Left cardiac atrium (tissue), 4 donors: ENCODE data around the gene RFC4. TPM values are rescaled to one million over a fixed set of nuclear protein-coding genes. Genes with fewer than 3 reads are reported as not detected.
A peak's percentile ranks its signal among the peaks of the same experiment; 100 is the strongest.
"Not testable (repeated sequence)": the region's sequence is repeated elsewhere in the genome, so short reads cannot be mapped to it uniquely, and the experiment has no call there.

Experiments used
- ATAC-seq, 2 donors: fragments of 200-7000 bp; cut with Tn5 transposase; one replicate each; pipeline ENCODE4 v1.9.1; 2020; ENCODE audit warnings: mild to moderate bottlenecking in 2 of 2, moderate library complexity in 2 of 2
- DNase-seq: peaks from one replicate; pipeline ENCODE4 v3.0.0-alpha.2; 2020
- intact Hi-C, 2 donors: fragments of 100-400 bp; cut with DNase I; formaldehyde crosslinking; loops; one replicate each; pipeline versions ENCODE4 v1.14.1 to v1.15.1; 2022 to 2023
- long read RNA-seq: library from polyadenylated mRNA; unstranded; transcript quantifications from one replicate; pipeline ENCODE4 v2.0.0, GENCODE V29; 2021
- total RNA-seq, 2 donors: library from RNA; stranded (reverse); fragmentation: NEBNext Ultra II Directional; extraction: Animal tissue kit (Norgen Biotek cat#: 25700); gene quantifications; one replicate each; pipeline ENCODE4 v1.2.1, GENCODE V29; 2021
- donor health status: DM: no; HTN: yes; CAD: no.
- donor health status: DM: no; HTN: yes; CAD: no; lungs with severe emphysema.
- donor health status: DM: yes; HTN: yes; CAD: no.
- donor health status: Dilated cardiomyopathy.

Gene RFC4, protein sequence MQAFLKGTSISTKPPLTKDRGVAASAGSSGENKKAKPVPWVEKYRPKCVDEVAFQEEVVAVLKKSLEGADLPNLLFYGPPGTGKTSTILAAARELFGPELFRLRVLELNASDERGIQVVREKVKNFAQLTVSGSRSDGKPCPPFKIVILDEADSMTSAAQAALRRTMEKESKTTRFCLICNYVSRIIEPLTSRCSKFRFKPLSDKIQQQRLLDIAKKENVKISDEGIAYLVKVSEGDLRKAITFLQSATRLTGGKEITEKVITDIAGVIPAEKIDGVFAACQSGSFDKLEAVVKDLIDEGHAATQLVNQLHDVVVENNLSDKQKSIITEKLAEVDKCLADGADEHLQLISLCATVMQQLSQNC
- total RNA-seq, result 10 to 100 TPM in 1 of 2 donors, 1 to 10 TPM in 1; 9.6 to 12.0 TPM
- long read RNA-seq, partial matches to known transcripts, result 0 of 6 reads
- long read RNA-seq, other reads (novel, unspliced or antisense), result 0 of 6 reads

DNA sequence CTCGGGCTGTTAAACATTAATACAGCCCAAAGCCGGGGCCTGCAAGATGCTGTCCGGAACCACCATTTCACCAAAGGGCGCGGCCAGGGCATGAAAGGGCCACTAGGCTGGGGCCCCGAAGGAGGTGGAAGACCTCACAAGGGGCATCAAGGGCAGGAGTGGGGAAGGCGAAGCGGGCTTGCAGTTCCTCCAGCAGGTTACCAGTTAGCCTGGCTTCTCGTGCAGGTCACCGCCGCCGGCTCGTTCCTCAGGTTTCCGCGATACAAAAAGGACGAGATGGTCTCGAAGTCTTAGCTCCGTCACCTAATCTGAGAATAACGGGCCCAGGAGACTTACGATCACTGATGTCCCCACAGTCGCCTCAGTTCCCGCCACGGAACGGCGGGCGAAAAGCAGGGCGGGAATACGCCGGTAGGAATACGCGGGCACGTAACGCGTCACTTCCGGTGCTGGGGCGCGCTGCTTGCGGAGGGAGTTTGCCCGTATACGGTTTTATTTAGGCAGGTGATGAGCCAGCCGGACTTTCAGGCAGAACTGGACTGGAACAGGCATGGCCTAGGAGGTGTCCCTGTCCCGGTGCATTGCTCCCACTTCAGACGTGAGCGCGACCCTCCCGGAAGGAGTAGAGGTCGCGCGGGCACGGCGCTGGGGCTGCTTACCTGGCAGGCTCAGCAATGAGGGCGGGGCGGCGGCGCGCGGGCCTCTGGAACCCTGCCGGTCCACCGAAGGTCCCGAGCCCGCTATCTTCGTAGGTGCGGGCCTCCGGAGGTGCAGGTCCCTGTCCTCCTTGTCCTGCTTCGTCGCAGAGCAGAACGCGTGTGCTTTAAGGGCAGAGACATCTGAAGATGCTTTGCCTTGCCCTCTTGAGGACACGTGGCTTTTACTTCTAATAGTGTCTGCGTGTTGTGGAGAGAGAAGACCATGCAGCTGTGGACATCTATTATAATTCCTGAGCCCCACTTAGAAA lies at the start of gene RFC4:
Gene RFC4 (minus strand): TSS at position 394 of the 967 bp plus-strand sequence. CDS start 1,769 bp downstream, outside the sequence.
- intact Hi-C loops, result no loop called here
- DNase-seq, result peak; percentile 92
- ATAC-seq, result peak; percentile 98 to 99

DNA sequence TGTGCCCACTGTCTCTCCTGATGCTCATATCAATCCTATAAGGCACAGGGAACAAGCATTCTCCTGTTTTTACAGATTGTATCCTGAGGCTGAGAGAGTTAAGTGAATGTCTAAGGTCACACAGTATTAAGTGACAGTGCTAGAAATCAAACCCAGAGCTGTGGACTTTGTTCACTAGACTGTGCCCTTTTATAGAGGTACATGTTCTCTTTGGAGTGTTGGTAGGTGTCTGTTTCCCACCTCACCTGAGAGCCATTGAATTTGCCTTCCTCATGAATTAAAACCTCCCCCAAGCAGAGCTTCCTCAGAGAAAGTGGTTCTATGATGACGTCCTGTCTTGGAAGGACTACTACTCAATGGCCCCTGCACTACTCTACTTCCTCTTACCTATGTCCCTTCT lies 48.7 kb upstream of the RFC4 start:
- ATAC-seq (no peak), DNase-seq (no peak)
- intact Hi-C loops, result loop anchor here (10.0 kb wide), 3 partner anchors 70 to 310 kb away; no protein-coding TSS in a partner anchor

DNA sequence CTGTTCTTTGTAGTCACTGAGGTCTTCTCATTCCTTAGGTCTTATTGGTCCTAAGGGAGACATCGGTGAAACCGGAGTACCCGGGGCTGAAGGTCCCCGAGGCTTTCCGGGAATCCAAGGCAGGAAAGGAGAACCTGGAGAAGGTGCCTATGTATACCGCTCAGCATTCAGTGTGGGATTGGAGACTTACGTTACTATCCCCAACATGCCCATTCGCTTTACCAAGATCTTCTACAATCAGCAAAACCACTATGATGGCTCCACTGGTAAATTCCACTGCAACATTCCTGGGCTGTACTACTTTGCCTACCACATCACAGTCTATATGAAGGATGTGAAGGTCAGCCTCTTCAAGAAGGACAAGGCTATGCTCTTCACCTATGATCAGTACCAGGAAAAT lies 47.9 kb upstream of the RFC4 start:
- no peak for DNase-seq
- intact Hi-C loops, result loop anchor here (10.0 kb wide), 3 partner anchors 71 to 311 kb away; no protein-coding TSS in a partner anchor
- ATAC-seq, result peak in 1 of 2 donors; percentile 36

DNA sequence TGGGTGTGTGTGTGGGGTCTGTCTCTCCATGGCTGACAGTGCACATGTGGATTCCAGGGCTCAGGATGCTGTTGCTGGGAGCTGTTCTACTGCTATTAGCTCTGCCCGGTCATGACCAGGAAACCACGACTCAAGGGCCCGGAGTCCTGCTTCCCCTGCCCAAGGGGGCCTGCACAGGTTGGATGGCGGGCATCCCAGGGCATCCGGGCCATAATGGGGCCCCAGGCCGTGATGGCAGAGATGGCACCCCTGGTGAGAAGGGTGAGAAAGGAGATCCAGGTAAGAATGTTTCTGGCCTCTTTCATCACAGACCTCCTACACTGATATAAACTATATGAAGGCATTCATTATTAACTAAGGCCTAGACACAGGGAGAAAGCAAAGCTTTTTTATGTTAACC lies 46.7 kb upstream of the RFC4 start:
- intact Hi-C loops, result loop anchor here (10.0 kb wide), 3 partner anchors 72 to 312 kb away; no protein-coding TSS in a partner anchor
- ATAC-seq (no peak), DNase-seq (no peak)

DNA sequence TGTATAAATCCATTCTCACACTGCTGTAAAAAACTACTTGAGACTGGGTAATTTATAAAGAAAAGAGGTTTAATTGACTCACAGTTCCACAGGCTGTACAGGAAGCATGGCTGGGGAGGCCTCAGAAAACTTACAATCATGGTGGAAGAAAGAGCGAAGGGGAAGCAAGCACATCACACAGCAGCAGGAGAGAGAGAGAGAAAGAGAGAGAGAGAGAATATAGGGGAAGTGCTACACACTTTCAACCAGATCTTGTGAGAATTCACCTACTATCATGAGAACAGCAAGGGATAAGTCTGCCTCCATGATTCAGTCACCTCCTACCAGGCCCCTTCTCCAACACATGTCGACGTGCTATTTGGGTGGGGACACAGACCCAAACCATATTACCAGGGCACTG lies 45.6 kb upstream of the RFC4 start:
- ATAC-seq, DNase-seq: not testable (repeated sequence)
- intact Hi-C loops, result loop anchor here (10.0 kb wide), 3 partner anchors 73 to 313 kb away; no protein-coding TSS in a partner anchor

DNA sequence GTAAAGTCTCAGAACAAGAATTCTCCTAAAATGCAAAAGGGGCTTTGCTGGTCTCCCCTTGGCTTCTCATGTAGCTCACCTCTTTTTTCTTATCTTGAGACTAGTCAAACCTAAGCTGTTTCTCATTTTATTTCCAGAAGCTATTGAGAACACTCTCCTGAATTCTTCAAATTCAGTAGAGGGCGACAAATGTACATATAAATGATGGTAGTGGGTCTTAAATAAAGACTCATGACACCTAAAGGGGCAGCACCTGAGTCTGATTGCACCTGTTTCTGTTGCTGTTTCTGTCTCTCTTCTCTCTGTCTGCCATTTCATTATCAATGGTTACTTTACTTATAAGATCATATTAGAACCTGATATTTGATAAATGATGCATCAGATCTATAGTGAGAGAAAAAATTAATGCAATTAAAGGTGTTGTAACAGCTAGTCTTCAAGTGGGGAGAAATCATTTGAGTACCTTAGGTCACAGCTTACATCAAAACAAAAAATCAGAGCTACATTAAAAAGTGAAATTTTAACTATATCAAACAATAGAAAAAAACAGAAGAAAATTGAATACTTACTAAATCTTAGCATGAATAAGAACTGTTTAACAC lies 43.2 kb upstream of the RFC4 start:
- DNase-seq (no peak), ATAC-seq (peak; percentile 58 to 64)
- intact Hi-C loops, result loop anchor here in 1 of 2 donors (2.0 kb wide), 1 partner anchor 317 kb away; no protein-coding TSS in a partner anchor

DNA sequence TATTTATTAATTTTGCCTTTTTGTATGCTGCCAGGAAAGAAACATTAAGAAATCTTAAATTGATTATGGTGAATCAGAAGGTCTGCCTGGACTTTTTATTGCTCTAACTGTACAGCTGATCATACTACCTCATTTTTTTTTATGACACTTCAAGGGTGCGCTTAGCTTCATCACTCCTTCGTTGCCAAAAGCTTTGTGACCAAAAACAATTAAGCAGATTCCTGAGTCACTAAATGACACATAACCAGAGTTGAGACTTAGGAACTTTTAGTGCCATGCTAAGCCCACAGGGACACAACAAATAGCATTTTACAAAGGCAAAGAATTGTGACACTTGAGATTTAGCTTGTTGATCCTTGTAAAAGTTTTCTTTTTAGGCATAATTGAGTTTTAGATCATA lies 41.2 kb upstream of the RFC4 start:
- ATAC-seq (no peak), DNase-seq (no peak)
- intact Hi-C loops, result no loop called here

DNA sequence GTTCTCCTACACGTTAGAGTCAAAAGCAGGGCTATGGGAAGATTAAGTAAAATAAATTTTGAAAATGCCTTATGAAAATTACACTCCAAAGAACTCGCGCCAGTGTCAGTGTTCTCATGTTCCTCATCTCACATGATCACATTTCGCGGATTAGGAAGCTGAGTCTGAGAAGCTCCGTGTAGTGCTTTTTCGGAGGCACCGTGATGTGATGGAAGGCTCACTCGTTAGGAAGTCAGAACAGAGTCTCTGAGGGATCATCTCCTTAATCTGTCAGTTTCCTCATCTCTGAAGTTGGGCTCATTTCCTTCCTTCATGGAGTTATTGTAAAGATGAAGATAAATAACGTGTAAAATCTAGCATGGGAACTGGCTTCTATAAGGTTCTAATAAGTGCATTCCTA lies 39.5 kb upstream of the RFC4 start:
- intact Hi-C loops, result no loop called here
- ATAC-seq, result no peak
- DNase-seq, result no peak

DNA sequence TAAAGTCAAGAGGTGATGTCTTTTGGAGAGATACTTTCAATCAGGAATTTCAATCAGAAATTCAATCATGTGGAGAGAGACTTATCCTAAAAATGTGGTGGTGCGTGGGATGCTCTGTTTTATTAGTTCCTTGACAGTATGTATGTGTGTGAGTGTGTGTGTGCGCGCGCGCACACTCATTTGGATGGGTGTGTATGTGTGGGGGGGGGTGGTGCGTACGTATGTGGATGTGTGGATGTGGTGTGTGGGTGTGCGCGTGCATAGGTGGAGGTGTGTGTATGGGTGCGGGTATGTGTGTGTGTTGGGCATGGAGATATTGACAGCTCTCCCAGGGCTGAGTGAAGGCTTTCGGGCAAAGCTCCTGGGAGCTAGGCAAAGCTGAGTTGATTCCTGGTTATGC lies 38.6 kb upstream of the RFC4 start:
- ATAC-seq, result no peak
- intact Hi-C loops, result no loop called here
- no peak for DNase-seq

DNA sequence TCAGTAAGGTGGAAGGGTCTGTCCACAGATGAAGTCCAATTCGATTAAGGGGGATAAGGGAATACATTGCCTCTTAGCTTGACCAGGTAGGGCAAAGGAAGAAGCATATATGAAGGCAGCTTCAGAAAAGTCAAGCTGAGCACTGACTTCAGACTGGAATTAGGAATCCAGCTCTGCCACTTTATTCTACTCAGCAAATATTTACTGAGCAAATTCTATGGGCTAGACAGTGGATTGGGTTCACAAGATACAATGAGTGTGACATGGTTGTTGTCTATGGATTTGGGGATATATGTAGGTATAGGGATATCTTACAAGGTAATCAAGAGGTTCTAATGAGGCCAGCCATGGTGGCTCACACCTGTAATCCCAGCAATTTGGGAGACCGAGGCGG lies 36.8 kb upstream of the RFC4 start:
- no peak for ATAC-seq
- DNase-seq, result no peak
- intact Hi-C loops, result no loop called here

DNA sequence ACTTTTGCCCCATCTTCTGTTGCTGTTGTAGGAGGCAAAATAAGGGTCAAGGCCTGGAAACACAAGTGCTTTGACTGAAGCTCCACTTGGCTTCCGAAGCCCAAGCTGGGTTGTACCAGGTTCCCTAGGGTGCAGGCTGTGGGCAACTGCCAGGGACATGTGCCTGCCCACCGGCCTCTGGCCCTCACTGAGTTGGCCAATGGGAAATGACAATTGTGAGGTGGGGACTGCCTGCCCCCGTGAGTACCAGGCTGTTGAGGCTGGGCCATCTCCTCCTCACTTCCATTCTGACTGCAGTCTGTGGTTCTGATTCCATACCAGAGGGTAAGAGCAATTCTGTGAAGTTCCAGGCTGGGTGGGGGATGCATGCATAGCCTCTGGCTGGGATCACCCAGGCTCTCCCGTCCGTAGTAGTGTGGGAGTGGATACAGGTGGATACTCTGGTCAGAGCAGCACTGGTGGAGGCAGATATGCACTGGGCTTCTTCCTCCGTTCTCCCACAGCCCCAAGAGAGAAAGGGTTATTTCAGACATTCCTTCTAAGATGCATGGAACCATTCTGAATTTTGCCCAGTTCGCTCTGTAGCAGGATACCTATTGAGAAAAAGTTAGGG lies 36.2 kb upstream of the RFC4 start, which contains the start of gene ADIPOQ:
Gene ADIPOQ (plus strand): TSS at position 285 of the 613 bp plus-strand sequence. CDS start 10,349 bp downstream, outside the sequence.
- no peak for DNase-seq
- ATAC-seq, result peak in 1 of 2 donors; percentile 77
- intact Hi-C loops, result no loop called here

DNA sequence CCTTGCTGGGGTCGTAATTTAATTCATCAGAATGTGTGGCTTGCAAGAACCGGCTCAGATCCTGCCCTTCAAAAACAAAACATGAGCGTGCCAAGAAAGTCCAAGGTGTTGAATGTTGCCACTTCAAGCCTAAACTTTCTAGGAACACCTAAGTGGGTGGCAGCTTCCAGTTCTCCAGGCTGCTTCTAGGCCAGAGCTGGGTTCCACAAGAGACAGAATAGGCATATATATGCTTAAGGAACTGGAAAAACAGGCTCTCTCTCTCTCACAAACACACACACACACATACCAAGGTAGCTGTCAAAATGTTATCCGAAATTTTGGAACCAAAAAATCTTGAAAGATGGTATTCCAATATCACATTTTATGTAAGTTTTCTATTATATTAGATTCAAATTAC lies 35.3 kb upstream of the RFC4 start:
- intact Hi-C loops, result no loop called here
- DNase-seq (no peak), ATAC-seq (no peak)

DNA sequence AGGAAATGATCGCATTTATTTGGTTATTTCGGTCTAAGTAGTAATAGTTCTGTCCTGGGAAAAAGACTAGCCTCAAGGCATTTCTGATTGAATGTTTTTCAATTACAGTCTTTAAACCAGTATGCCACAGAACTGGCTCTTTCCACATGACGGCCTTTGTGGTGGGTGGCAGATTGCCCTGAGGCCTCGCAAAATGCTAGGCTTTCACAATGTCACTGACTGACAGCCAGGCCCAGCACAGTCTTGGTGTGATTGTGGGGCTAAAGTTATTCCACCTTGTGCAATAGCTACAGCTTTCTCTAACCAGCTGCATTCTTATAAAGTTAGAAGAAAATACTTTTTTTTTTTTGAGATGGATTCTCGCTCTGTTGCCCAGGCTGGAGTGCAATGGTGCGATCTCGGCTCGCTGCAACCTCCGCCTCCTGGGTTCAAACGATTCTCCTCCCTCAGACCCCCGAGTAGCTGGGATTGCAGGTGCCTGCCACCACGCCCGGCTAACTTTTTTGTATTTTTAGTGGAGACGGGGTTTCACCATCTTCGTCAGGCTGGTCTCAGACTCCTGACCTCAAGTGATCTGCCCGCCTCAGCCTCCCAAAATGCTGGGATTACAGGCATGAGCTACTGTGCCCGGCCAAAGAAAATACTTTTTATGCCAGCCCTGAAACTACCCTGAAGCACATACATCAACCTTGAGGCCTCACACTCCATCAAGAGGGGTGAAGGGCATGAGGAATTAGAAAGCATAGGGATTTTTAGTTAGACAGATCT lies 33.8 kb upstream of the RFC4 start:
- no peak for DNase-seq
- ATAC-seq, result peak; percentile 47
- intact Hi-C loops, result no loop called here

DNA sequence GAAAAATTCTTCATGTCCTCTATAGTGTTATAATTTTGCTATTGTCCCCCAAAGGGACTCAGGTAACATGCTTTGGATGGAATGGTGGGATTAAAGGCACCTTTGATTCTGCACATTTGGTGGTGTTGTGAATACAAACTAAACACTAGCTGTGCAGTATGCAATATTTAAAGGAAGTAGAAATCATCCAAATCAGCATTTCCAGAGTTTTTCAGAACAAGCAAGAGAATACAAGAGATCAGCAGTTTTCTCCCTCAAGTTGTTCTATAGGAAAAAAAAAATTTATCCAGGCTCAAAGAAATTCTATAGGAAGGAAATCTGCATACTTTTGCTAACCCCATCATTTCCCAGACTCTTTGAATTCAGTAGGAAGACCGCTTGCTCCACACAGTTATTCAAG lies 26.0 kb upstream of the RFC4 start:
- DNase-seq (no peak), ATAC-seq (no peak)
- intact Hi-C loops, result no loop called here

DNA sequence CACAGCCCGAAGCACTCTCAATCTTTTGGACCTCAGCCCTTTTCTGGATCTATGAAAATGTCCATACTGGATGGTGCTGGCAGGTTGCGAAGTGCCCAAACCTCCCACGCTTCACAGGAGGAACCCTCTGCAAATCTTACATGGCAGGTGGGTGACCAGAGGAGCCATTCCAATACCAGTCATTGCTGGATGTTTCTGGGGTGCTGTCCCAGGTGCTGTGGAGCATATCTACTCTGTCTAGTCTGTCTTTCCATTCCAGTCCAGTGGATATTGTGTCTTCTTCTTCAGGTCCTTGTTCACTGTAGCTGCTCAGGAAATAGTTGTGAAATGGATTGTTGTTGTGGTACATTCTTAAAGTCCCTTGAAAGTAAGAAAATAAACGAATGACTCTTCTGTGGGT lies 25.5 kb upstream of the RFC4 start:
- ATAC-seq (no peak), DNase-seq (no peak)
- intact Hi-C loops, result no loop called here

DNA sequence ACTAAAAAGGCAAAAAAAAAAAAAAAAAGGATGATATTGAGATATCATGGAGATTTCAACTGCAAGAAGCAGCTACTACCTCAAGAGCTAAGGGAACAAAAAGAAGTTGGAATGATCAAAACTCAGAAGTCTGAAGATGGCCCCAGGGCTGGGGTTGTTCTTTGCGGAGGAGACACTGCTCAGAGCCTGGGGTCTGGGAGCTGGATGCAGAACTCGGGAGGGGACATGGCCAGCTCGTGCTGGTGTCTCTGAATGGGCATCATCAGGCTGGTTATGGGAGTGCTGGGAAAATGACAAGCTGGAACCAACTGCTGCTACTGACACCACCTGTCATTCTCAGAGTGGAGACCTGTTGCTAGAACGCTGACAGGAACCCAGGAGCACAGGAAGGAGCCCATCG lies 22.1 kb upstream of the RFC4 start:
- intact Hi-C loops, result no loop called here
- ATAC-seq, result no peak
- no peak for DNase-seq

DNA sequence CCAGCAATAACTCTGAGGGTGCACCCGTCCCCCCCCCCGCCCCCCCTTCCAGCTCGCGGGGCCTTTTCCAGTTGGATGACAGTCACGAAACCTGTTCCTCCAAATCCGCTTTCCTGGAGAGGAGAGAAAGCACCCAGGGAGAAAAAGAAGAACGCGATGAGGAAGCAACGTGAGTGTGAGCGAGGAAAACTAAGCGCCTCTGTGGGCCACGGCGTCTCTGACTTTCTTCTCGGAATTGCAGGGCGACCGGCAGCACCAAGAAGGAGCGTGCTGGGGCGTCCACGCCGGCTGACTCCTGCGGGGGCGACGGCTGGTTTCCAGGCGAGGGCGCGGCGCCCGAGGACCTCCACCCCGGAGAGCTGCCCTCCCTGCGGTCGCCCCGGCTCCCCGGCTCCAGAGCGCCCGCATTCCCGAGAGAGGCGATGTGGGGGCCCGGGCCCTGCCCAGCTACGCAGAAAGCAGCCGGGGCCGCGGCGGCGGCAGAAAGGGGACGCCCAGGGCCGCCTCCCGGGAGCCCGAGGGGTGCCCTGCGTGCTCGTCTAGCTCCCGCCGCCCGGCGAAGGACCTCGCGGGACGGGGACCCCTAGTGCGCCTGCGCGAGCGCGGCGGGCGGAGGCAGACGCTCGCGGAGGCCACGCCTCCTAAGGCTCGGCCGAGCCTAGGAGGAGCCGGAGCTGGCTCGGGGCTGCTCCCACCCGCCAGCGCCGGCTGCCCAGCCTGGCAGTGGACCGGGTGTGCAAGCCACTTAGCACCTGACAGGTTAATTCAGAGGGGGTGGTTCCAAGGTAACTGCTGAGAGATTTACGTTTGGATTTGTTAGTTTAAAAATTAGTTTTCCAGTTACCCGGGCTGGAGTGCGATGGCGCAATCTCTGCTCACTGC lies 20.9 kb upstream of the RFC4 start:
- peak; percentile 87 for DNase-seq
- intact Hi-C loops, result no loop called here
- peak; percentile 94 for ATAC-seq
